HepG2 (cell line): ENCODE data around the gene TUBA4A. TPM values are rescaled to one million over a fixed set of nuclear protein-coding genes. Genes with fewer than 3 reads are reported as not detected.

ENCODE experiments used
- ATAC-seq: fragments of 200-7000 bp; cut with Tn5 transposase; 3 replicates; pipeline ENCODE4 v1.9.1; 2020; ENCODE audit warnings: mild to moderate bottlenecking, moderate library complexity
- BruUV-seq: library from RNA; stranded (reverse); fragments of 400-500 nt; replicated peaks from 2 replicates; lab custom pipeline; 2021; lab: Mats Ljungman, UMichigan
- CTCF ChIA-PET: fragments of 300-600 bp; formaldehyde crosslinking; extraction: SDS; loops from one replicate; lab custom pipeline; 2021; ENCODE audit warnings: low total read pairs, inconsistent platforms, low intra/inter-chr PET ratio; lab: Yijun Ruan, JAX
- POLR2A ChIA-PET: fragments of 350-600 bp; sonication (Branson Sonifier 250); formaldehyde crosslinking; loops from one replicate; lab custom pipeline; 2020; ENCODE audit warnings: antibody characterized with exemption, inconsistent platforms; lab: Yijun Ruan, JAX
- DNase-seq: peaks from one replicate; pipeline ENCODE4 v3.0.0-alpha.2; 2015; ENCODE audit warnings: low spot score
- FAIRE-seq: peaks from 3 replicates; lab custom pipeline; 2011; peaks lifted over from hg19 to GRCh38; lab: Jason Lieb, UNC
- H2AFZ ChIP-seq: one replicate; pipeline ENCODE4 v1.6.1; 2011; ENCODE audit warnings: low read length, inconsistent platforms
- H3K27ac ChIP-seq: fragments of 300-600 bp; 3 replicates; pipeline ENCODE4 v1.8.0; 2011; ENCODE audit warnings: mixed run types, mild to moderate bottlenecking, mixed read lengths, low read length, inconsistent platforms; ENCODE audit not compliant: insufficient read depth; ENCODE audit errors: extremely low read length
- H3K27me3 ChIP-seq, 2 experiments: fragments of 200-600 bp in 1 of 2; 2 replicates in 1 of 2; 3 replicates in 1 of 2; pipeline versions ENCODE4 v1.6.0 to v1.8.0; 2011; ENCODE audit warnings: low read length in 2 of 2, mild to moderate bottlenecking in 2 of 2, moderate library complexity in 2 of 2, inconsistent platforms in 1 of 2; ENCODE audit not compliant: insufficient read depth in 2 of 2, control insufficient read depth in 1 of 2
- H3K36me3 ChIP-seq, 2 experiments: fragments of 200-600 bp in 1 of 2; replicated peaks in 1 of 2; 2 replicates in 1 of 2; 3 replicates in 1 of 2; pipeline versions ENCODE4 v1.5.1 to v1.8.0; 2011; ENCODE audit warnings: low read length in 2 of 2, inconsistent platforms in 1 of 2; ENCODE audit not compliant: insufficient read depth in 2 of 2, control insufficient read depth in 1 of 2
- H3K4me1 ChIP-seq: 2 replicates; pipeline ENCODE4 v1.5.1; 2012; ENCODE audit warnings: low read length, inconsistent platforms; ENCODE audit not compliant: insufficient read depth
- H3K4me2 ChIP-seq: 2 replicates; pipeline ENCODE4 v1.6.0; 2011; ENCODE audit warnings: low read depth, low read length, inconsistent platforms
- H3K4me3 ChIP-seq, 3 experiments: fragments of 200-600 bp in 1 of 3; sonication (generic), shearing (Covaris generic) in 1 of 3; replicated peaks in 1 of 3; 2 replicates each; pipeline ENCODE4 v1.5.1; 2011 to 2016; ENCODE audit warnings: low read length in 3 of 3, inconsistent platforms in 2 of 3, low read depth in 2 of 3, mild to moderate bottlenecking in 2 of 3, control low read depth in 1 of 3, mixed read lengths in 1 of 3; ENCODE audit not compliant: insufficient read depth in 1 of 3
- H3K79me2 ChIP-seq: one replicate; pipeline ENCODE4 v1.6.1; 2011; ENCODE audit warnings: low read length, inconsistent platforms; ENCODE audit not compliant: insufficient read depth
- H3K9ac ChIP-seq: 2 replicates; pipeline ENCODE4 v1.6.0; 2011; ENCODE audit warnings: mild to moderate bottlenecking, low read depth, low read length, inconsistent platforms; ENCODE audit not compliant: insufficient read depth
- H3K9me3 ChIP-seq: 2 replicates; pipeline ENCODE4 v1.5.1; 2012; ENCODE audit warnings: mild to moderate bottlenecking, low read length
- H4K20me1 ChIP-seq: 2 replicates; pipeline ENCODE4 v1.6.0; 2011; ENCODE audit warnings: inconsistent platforms, mild to moderate bottlenecking, low read length, moderate library complexity; ENCODE audit not compliant: insufficient read depth
- RCOR2 ChIP-seq: IDR thresholded peaks from 2 replicates; pipeline ENCODE4 v1.6.1; 2016; ENCODE audit warnings: missing biosample characterization, missing genetic modification reagents
- SIX4 ChIP-seq: sonication (generic); formaldehyde crosslinking; IDR thresholded peaks from 2 replicates; pipeline ENCODE4 v1.4.0; 2020; ENCODE audit warnings: missing genetic modification reagents
- TAF15 ChIP-seq: fragments of 200-400 bp; formaldehyde crosslinking; IDR thresholded peaks from one replicate; pipeline ENCODE4 v1.6.1; 2018; ENCODE audit warnings: mild to moderate bottlenecking, low read depth, low read length; ENCODE audit not compliant: poor library complexity, severe bottlenecking
- ZNF292 ChIP-seq: sonication (generic); formaldehyde crosslinking; IDR thresholded peaks from 2 replicates; pipeline ENCODE4 v1.8.1; 2022; ENCODE audit warnings: mild to moderate bottlenecking, low read depth, missing genetic modification reagents, borderline replicate concordance
- ZNF550 ChIP-seq: sonication (generic); formaldehyde crosslinking; IDR thresholded peaks from 2 replicates; pipeline ENCODE4 v1.4.0; 2020; ENCODE audit warnings: mild to moderate bottlenecking, missing genetic modification reagents, borderline replicate concordance
- ZNF619 ChIP-seq: sonication (generic); formaldehyde crosslinking; IDR thresholded peaks from 2 replicates; pipeline ENCODE4 v1.4.0; 2020; ENCODE audit warnings: mild to moderate bottlenecking, missing genetic modification reagents
- ZNF891 ChIP-seq: sonication (generic); formaldehyde crosslinking; IDR thresholded peaks from 2 replicates; pipeline ENCODE4 v1.5.0; 2020; ENCODE audit warnings: mild to moderate bottlenecking, missing genetic modification reagents
- ZSCAN20 ChIP-seq: sonication (generic); formaldehyde crosslinking; IDR thresholded peaks from 2 replicates; pipeline ENCODE4 v1.4.0; 2020; ENCODE audit warnings: missing genetic modification reagents, mild to moderate bottlenecking, borderline replicate concordance
- whole genome bisulfite sequencing: methylation state at CpG from one replicate; pipeline ENCODE4 v1.1.6; 2017; ENCODE audit warnings: low lambda C conversion rate; 5-methylcytosine and 5-hydroxymethylcytosine counted together
- in situ Hi-C: cut with HindIII; loops from 2 replicates; pipeline ENCODE4 v1.10.0; 2017; ENCODE audit warnings: low pct_unique_long_range_greater_than_20kb; ENCODE audit not compliant: extremely low pct_ligation_motif_present
- intact Hi-C: fragments of 100-400 bp; cut with micrococcal nuclease; formaldehyde crosslinking; loops from one replicate; pipeline ENCODE4 v1.10.0; 2022; ENCODE audit not compliant: unreplicated experiment
- polyA plus RNA-seq, 8 experiments: library from polyadenylated mRNA; depleted of rRNA in 3 of 8; stranded (reverse) in 7 of 8; unstranded in 1 of 8; fragments of >200 nt; fragmentation: Illumina TruSeq in 4 of 8; extraction: Trizol in 4 of 8; gene quantifications; 2 replicates each; pipeline versions ENCODE4 v1.2.1 to v1.2.3, GENCODE V29; 2011 to 2016; ENCODE audit warnings: low read depth in 4 of 8, missing spikeins in 1 of 8, mixed read lengths in 1 of 8; ENCODE audit not compliant: insufficient read depth in 1 of 8
- total RNA-seq, 5 experiments: library from RNA; depleted of rRNA; stranded (reverse); fragments of >200 nt; fragmentation: Illumina TruSeq; extraction: Trizol; gene quantifications; 2 replicates each; pipeline ENCODE4 v1.2.3, GENCODE V29; 2016; ENCODE audit warnings: low read depth in 1 of 5
- TF ChIP-seq, protein P1 (sequence below): sonication (generic); IDR thresholded peaks from 2 replicates; pipeline ENCODE4 v1.6.1; 2016; ENCODE audit warnings: low read depth, borderline replicate concordance

Gene TUBA4A
- total and polyA plus RNA-seq, 2 of the 13 experiments (the other 11 are each of a cell fraction or from before 2014, with no cell fraction given): 1.3 to 12.7 TPM

DNA sequence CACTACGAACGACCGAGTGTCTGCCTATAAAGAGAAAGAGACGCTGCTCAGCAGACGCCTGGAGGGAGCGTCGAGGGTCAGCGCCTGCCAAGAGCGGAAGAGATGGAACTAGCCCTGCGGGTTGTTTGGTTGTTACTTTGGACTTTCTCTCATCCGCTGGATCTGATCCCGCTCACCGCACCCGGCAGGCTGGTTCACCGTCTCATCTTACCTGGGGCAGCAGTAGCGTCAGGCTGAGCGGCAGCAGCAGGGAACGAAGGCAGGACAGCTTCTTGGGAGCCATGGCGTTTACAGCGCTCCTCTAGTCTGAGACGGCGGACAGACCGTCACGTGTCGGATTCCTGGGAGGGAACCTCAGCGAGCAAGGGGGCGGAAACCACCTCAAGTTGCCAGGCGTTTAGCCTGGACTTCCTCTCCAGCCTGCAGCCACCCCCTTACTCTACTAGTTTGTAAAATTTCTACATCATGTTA is 10.4 kb downstream of the TUBA4A start (continued):
- TF ChIP-seq ZNF550 (CRISPR knock-in tag): no peak
- TF ChIP-seq RCOR2 (CRISPR knock-in tag): no peak
- TF ChIP-seq ZNF891 (CRISPR knock-in tag): no peak
- TF ChIP-seq, protein P1, sequence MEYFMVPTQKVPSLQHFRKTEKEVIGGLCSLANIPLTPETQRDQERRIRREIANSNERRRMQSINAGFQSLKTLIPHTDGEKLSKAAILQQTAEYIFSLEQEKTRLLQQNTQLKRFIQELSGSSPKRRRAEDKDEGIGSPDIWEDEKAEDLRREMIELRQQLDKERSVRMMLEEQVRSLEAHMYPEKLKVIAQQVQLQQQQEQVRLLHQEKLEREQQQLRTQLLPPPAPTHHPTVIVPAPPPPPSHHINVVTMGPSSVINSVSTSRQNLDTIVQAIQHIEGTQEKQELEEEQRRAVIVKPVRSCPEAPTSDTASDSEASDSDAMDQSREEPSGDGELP: no peak
- TF ChIP-seq SIX4 (CRISPR knock-in tag): no peak
- TF ChIP-seq ZNF292 (CRISPR knock-in tag): no peak

DNA sequence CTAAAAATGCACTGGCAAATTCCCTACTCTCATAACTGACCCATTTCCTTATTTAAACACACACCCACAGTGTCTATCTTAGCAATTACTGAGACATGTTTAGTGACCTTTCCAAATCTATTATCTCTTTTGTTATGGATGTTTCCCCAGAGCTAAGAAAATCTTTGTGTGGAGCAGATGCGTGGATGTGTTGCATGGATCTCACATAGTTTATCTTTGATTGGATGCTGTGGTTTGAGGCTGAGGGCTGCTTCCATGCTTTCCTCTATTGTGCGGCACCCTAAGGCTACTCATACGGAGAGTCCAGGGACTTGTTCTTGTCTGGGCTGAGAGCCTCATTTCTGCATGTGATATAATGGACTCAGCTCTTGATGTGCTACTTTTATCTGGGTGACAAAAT is 19.4 kb downstream of the TUBA4A start:
- Histone ChIP-seq H3K36me3 (peaks cover 44 to 67% of the 10 kb centered on the region in 2 experiments), H3K27ac (no peak overlapping the region), H3K4me2 (no peak overlapping the region), H3K27me3 (no peaks in the 10 kb centered on the region; a peak in 1 of 5 replicates), H3K9me3 (no peaks in the 10 kb centered on the region), H3K4me3 (no peak overlapping the region), H3K9ac (no peak overlapping the region), H3K4me1 (peaks cover 22% of the 10 kb centered on the region), H4K20me1 (no peaks in the 10 kb centered on the region), H3K79me2 (peaks cover 25% of the 10 kb centered on the region), H2AFZ (no peak overlapping the region)
- in situ Hi-C loops: no loop called here
- ChIA-PET CTCF (no interaction called here), POLR2A (interaction anchor here (0.9 to 1.8 kb wide), 2 partner anchors 11 to 15 kb away, joined by 3 to 11 read pairs; partner anchors contain the start of genes GLB1L and STK16)
- WGBS: 98% methylated on average over 3 of the region's 3 CpGs
- TF ChIP-seq TAF15 (no peak), ZNF619 (CRISPR knock-in tag) (no peak), ZSCAN20 (CRISPR knock-in tag) (no peak)
- ATAC-seq (no peak), DNase-seq (no peak), FAIRE-seq (no peak)
- no TSS peak for BruUV-seq
- intact Hi-C loops: no loop called here
